Measurements from ENCODE around the gene HOMER1.

DNA sequence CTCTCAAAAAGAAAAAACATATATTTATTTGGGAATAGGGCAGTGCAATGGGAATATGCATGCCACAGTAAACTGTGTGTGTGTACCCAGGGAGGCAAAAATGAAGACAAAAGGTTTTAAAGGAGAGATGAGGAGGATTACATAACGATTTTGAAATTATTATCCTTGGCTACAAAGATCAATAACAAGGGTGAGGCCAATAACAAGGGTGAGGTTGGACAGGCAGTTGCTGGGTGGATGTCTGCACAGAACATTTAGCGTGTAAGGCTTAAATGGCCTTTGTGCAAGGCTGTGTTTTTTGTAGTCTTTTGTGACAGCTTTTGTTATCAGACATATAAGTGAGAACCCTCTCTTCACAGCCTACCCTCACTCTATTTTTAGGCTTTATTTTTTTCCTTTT, 164.1 kb downstream of the HOMER1 start:
- TF ChIP-seq POLR2A (IDR thresholded peaks at IDR 0.05) = no peak
- TF ChIP-seq, protein P1, sequence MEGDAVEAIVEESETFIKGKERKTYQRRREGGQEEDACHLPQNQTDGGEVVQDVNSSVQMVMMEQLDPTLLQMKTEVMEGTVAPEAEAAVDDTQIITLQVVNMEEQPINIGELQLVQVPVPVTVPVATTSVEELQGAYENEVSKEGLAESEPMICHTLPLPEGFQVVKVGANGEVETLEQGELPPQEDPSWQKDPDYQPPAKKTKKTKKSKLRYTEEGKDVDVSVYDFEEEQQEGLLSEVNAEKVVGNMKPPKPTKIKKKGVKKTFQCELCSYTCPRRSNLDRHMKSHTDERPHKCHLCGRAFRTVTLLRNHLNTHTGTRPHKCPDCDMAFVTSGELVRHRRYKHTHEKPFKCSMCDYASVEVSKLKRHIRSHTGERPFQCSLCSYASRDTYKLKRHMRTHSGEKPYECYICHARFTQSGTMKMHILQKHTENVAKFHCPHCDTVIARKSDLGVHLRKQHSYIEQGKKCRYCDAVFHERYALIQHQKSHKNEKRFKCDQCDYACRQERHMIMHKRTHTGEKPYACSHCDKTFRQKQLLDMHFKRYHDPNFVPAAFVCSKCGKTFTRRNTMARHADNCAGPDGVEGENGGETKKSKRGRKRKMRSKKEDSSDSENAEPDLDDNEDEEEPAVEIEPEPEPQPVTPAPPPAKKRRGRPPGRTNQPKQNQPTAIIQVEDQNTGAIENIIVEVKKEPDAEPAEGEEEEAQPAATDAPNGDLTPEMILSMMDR (IDR thresholded peaks at IDR 0.05) = no peak
